ENCODE data around the gene GJD2.

GJD2 gene

GRCh38 chr15:34789326-34789725 is 34.5 kb upstream of the GJD2 start:
- Histone ChIP-seq H3K79me2 (ENCODE audit: insufficient read depth, low read length) (no peaks in the 10 kb centered on the region), H3K36me3 (ENCODE audit: low read length) (no peaks in the 10 kb centered on the region), H3K27ac (ENCODE audit: low read depth, low read length) (no peak overlapping the region), H3K4me3 (ENCODE audit: insufficient read depth, low read length, poor library complexity, severe bottlenecking) (no peak overlapping the region), H2AFZ (ENCODE audit: low read depth, low read length, severe bottlenecking) (no peak overlapping the region), H3K4me2 (ENCODE audit: low read depth, low read length, poor library complexity, severe bottlenecking) (no peak overlapping the region), H4K20me1 (ENCODE audit: low read depth, low read length) (no peaks in the 10 kb centered on the region), H3K9me3 (ENCODE audit: insufficient read depth, low read length) (no peaks in the 10 kb centered on the region), H3K9ac (ENCODE audit: low read length) (no peak overlapping the region), H3K9me2 (replicated peaks; ENCODE audit: insufficient read depth, low read length) (no peaks in the 10 kb centered on the region), H3K27me3 (ENCODE audit: low read length) (no peaks in the 10 kb centered on the region; the same call in 1 of the 2 replicates), H3F3A (ENCODE audit: insufficient read depth) (no peaks in the 10 kb centered on the region)
- TF ChIP-seq CTCF (IDR thresholded peaks at IDR 0.05; ENCODE audit: insufficient read depth, low read length, poor library complexity, severe bottlenecking): no peak
- TF ChIP-seq EZH2phosphoT487 (conservative IDR thresholded peaks at IDR 0.05; ENCODE audit: low read length): no peak

GRCh38 chr15:34786206-34786605 is 31.4 kb upstream of the GJD2 start:
- no peak overlapping the region for H2AFZ ChIP-seq (ENCODE audit: low read depth, low read length, severe bottlenecking)
- no peak overlapping the region for H3K4me2 ChIP-seq (ENCODE audit: low read depth, low read length, poor library complexity, severe bottlenecking)
- H3K9me3 ChIP-seq (ENCODE audit: insufficient read depth, low read length): no peaks in the 10 kb centered on the region
- no peak for TF ChIP-seq CTCF (IDR thresholded peaks at IDR 0.05; ENCODE audit: insufficient read depth, low read length, poor library complexity, severe bottlenecking)
- TF ChIP-seq EZH2phosphoT487 (conservative IDR thresholded peaks at IDR 0.05; ENCODE audit: low read length): no peak
- H3K36me3 ChIP-seq (ENCODE audit: low read length): no peaks in the 10 kb centered on the region
- H3K27ac ChIP-seq (ENCODE audit: low read depth, low read length): no peak overlapping the region
- no peak overlapping the region for H3K9ac ChIP-seq (ENCODE audit: low read length)
- no peaks in the 10 kb centered on the region for H3K79me2 ChIP-seq (ENCODE audit: insufficient read depth, low read length)
- no peaks in the 10 kb centered on the region for H3K9me2 ChIP-seq (replicated peaks; ENCODE audit: insufficient read depth, low read length)
- no peak overlapping the region for H3K4me3 ChIP-seq (ENCODE audit: insufficient read depth, low read length, poor library complexity, severe bottlenecking)
- no peaks in the 10 kb centered on the region for H3F3A ChIP-seq (ENCODE audit: insufficient read depth)
- no peaks in the 10 kb centered on the region; the same call in 1 of the 2 replicates for H3K27me3 ChIP-seq (ENCODE audit: low read length)
- H4K20me1 ChIP-seq (ENCODE audit: low read depth, low read length): no peaks in the 10 kb centered on the region

- TF ChIP-seq EZH2phosphoT487 (conservative IDR thresholded peaks at IDR 0.05; ENCODE audit: low read length) (no peak), CTCF (IDR thresholded peaks at IDR 0.05; ENCODE audit: insufficient read depth, low read length, poor library complexity, severe bottlenecking) (no peak)
- Histone ChIP-seq H3F3A (ENCODE audit: insufficient read depth) (no peaks in the 10 kb centered on the region), H3K27ac (ENCODE audit: low read depth, low read length) (no peak overlapping the region), H3K4me2 (ENCODE audit: low read depth, low read length, poor library complexity, severe bottlenecking) (no peak overlapping the region), H3K9me3 (ENCODE audit: insufficient read depth, low read length) (no peaks in the 10 kb centered on the region), H2AFZ (ENCODE audit: low read depth, low read length, severe bottlenecking) (no peak overlapping the region), H3K9me2 (replicated peaks; ENCODE audit: insufficient read depth, low read length) (no peaks in the 10 kb centered on the region), H3K4me3 (ENCODE audit: insufficient read depth, low read length, poor library complexity, severe bottlenecking) (no peak overlapping the region), H4K20me1 (ENCODE audit: low read depth, low read length) (no peaks in the 10 kb centered on the region), H3K36me3 (ENCODE audit: low read length) (no peaks in the 10 kb centered on the region), H3K27me3 (ENCODE audit: low read length) (no peaks in the 10 kb centered on the region), H3K9ac (ENCODE audit: low read length) (no peak overlapping the region), H3K79me2 (ENCODE audit: insufficient read depth, low read length) (no peaks in the 10 kb centered on the region)
These were observed 29.2 kb upstream of the GJD2 start for GRCh38 chr15:34783991-34784390.
